GM12878 (cell line): ENCODE results near the gene SPATA46. TPM values are rescaled to one million over a fixed set of nuclear protein-coding genes. Genes with fewer than 3 reads are reported as not detected.

ENCODE experiments used
- ATAC-seq: fragments of 200-7000 bp; cut with Tn5 transposase; 3 replicates; pipeline ENCODE4 v1.9.1; 2020; ENCODE audit warnings: mild to moderate bottlenecking, moderate library complexity
- BruUV-seq: library from RNA; stranded (reverse); fragments of 400-500 nt; replicated peaks from 2 replicates; lab custom pipeline; 2021; lab: Mats Ljungman, UMichigan
- CTCF ChIA-PET: fragments of 300-600 bp; sonication (Branson Sonifier 250); formaldehyde crosslinking; extraction: SDS; loops from one replicate; lab custom pipeline; 2021; ENCODE audit warnings: inconsistent platforms; lab: Yijun Ruan, JAX
- POLR2A ChIA-PET: fragments of 350-600 bp; formaldehyde crosslinking; extraction: SDS; loops from one replicate; lab custom pipeline; 2021; ENCODE audit warnings: inconsistent platforms; lab: Charles Lee
- RAD21 ChIA-PET: fragments of 300-600 bp; sonication (Branson Sonifier 250); formaldehyde crosslinking; loops from one replicate; lab custom pipeline; 2023; ENCODE audit warnings: antibody characterized with exemption; ENCODE audit not compliant: unreplicated experiment; lab: Charles Lee
- SMC1A ChIA-PET: fragments of 300-600 bp; sonication (Branson Sonifier 250); formaldehyde crosslinking; loops from one replicate; lab custom pipeline; 2023; ENCODE audit not compliant: unreplicated experiment, uncharacterized antibody; lab: Charles Lee
- DNase-seq: peaks from one replicate; pipeline ENCODE4 v3.0.0-alpha.2; 2011; ENCODE audit warnings: low read depth, low spot score
- FAIRE-seq: peaks from 3 replicates; lab custom pipeline; 2011; peaks lifted over from hg19 to GRCh38; lab: Jason Lieb, UNC
- H2AFZ ChIP-seq: 2 replicates; pipeline ENCODE4 v1.6.0; 2011; ENCODE audit warnings: low read depth, low read length, control low read depth; ENCODE audit not compliant: control insufficient read depth
- H3K27ac ChIP-seq: 2 replicates; pipeline ENCODE4 v1.5.1; 2011; ENCODE audit warnings: control low read depth; ENCODE audit not compliant: control insufficient read depth, insufficient read depth
- H3K27me3 ChIP-seq, 2 experiments: replicated peaks in 1 of 2; 2 replicates each; pipeline versions ENCODE4 v1.6.0 to v1.6.1; 2011; ENCODE audit warnings: low read length in 1 of 2; ENCODE audit not compliant: control insufficient read depth in 2 of 2, insufficient read depth in 2 of 2
- H3K36me3 ChIP-seq, 2 experiments: 2 replicates each; pipeline ENCODE4 v1.5.1; 2011; ENCODE audit warnings: low read length in 1 of 2; ENCODE audit not compliant: control insufficient read depth in 2 of 2, insufficient read depth in 2 of 2
- H3K4me1 ChIP-seq: 2 replicates; pipeline ENCODE4 v1.6.1; 2011; ENCODE audit warnings: mild to moderate bottlenecking, low read length, moderate library complexity, mixed read lengths; ENCODE audit not compliant: control insufficient read depth, insufficient read depth
- H3K4me2 ChIP-seq: 2 replicates; pipeline ENCODE4 v1.6.0; 2011; ENCODE audit warnings: control low read depth; ENCODE audit not compliant: control insufficient read depth, insufficient read depth
- H3K4me3 ChIP-seq: fragments of 200-600 bp; sonication (generic); 2 replicates; pipeline ENCODE4 v1.5.1; 2016
- H3K79me2 ChIP-seq: 2 replicates; pipeline ENCODE4 v1.6.0; 2011; ENCODE audit warnings: low read length; ENCODE audit not compliant: control insufficient read depth, insufficient read depth
- H3K9ac ChIP-seq: 2 replicates; pipeline ENCODE4 v1.8.0; 2011; ENCODE audit warnings: low read length, control low read depth, mixed read lengths; ENCODE audit not compliant: control insufficient read depth, insufficient read depth
- H3K9me3 ChIP-seq: replicated peaks from 3 replicates; pipeline ENCODE4 v1.5.1; 2011; ENCODE audit warnings: mild to moderate bottlenecking, low read length; ENCODE audit not compliant: control insufficient read depth, insufficient read depth
- H4K20me1 ChIP-seq: 2 replicates; pipeline ENCODE4 v1.6.0; 2011; ENCODE audit not compliant: control insufficient read depth, insufficient read depth
- PBX3 ChIP-seq: IDR thresholded peaks from 2 replicates; pipeline ENCODE4 v1.6.1; 2011; ENCODE audit warnings: mild to moderate bottlenecking, low read depth, low read length, moderate library complexity; ENCODE audit not compliant: insufficient replicate concordance
- POU2F2 ChIP-seq: IDR thresholded peaks from 3 replicates; pipeline ENCODE4 v1.6.1; 2011; ENCODE audit warnings: low read depth, mild to moderate bottlenecking, low read length, borderline replicate concordance
- SRF ChIP-seq, 2 experiments: IDR thresholded peaks; 2 replicates each; pipeline ENCODE4 v1.6.1; 2011; ENCODE audit warnings: low read depth in 2 of 2, low read length in 2 of 2, mild to moderate bottlenecking in 1 of 2, moderate library complexity in 1 of 2
- ZBED1 ChIP-seq: IDR thresholded peaks from 2 replicates; pipeline ENCODE4 v1.6.1; 2016; ENCODE audit warnings: borderline replicate concordance
- WGBS: methylation state at CpG from one replicate; pipeline ENCODE4 v1.1.6; 2016; ENCODE audit warnings: low lambda C conversion rate; ENCODE audit not compliant: insufficient replicate concordance, insufficient coverage; ENCODE audit errors: missing lambda C conversion rate; 5-methylcytosine and 5-hydroxymethylcytosine counted together
- in situ Hi-C: fragments of 300-500 bp; cut with MboI; formaldehyde crosslinking; loops from 9 replicates; pipeline ENCODE4 v1.14.3; 2018; ENCODE audit warnings: mixed read lengths
- intact Hi-C: fragments of 100-400 bp; cut with micrococcal nuclease; formaldehyde crosslinking; loops from one replicate; pipeline ENCODE4 v1.14.2; 2022; ENCODE audit not compliant: unreplicated experiment
- polyA plus RNA-seq, 11 experiments: library from polyadenylated mRNA; depleted of rRNA in 4 of 11; unstranded in 6 of 11; stranded (reverse) in 5 of 11; fragments of >200 nt; fragmentation: Nextera tagmentation in 4 of 11; fragmentation: Illumina TruSeq in 1 of 11; extraction: Ambion mirVana in 4 of 11; extraction: Trizol in 1 of 11; gene quantifications; 1 replicate in 1 of 11; 2 replicates in 10 of 11; pipeline versions ENCODE4 v1.2.1 to v1.2.3, GENCODE V29; 2011 to 2016; ENCODE audit warnings: inconsistent platforms in 2 of 11, missing spikeins in 2 of 11, low read depth in 1 of 11
- total RNA-seq, 4 experiments: library from RNA; depleted of rRNA in 3 of 4; stranded (reverse); fragments of >200 nt in 3 of 4; fragmentation: Illumina TruSeq in 1 of 4; extraction: Trizol in 1 of 4; gene quantifications; 2 replicates each; pipeline versions ENCODE4 v1.2.1 to v1.2.3, GENCODE V29; 2013 to 2021
- TF ChIP-seq, protein P1 (sequence below): IDR thresholded peaks from 2 replicates; pipeline ENCODE4 v1.6.1; 2011; ENCODE audit warnings: low read depth, mild to moderate bottlenecking, low read length, moderate library complexity, borderline replicate concordance; ENCODE audit errors: extremely low read depth

SPATA46 gene
- total and polyA plus RNA-seq, 10 of the 15 experiments (the other 5 are each of a cell fraction or from before 2014, with no cell fraction given) = not detected

DNA sequence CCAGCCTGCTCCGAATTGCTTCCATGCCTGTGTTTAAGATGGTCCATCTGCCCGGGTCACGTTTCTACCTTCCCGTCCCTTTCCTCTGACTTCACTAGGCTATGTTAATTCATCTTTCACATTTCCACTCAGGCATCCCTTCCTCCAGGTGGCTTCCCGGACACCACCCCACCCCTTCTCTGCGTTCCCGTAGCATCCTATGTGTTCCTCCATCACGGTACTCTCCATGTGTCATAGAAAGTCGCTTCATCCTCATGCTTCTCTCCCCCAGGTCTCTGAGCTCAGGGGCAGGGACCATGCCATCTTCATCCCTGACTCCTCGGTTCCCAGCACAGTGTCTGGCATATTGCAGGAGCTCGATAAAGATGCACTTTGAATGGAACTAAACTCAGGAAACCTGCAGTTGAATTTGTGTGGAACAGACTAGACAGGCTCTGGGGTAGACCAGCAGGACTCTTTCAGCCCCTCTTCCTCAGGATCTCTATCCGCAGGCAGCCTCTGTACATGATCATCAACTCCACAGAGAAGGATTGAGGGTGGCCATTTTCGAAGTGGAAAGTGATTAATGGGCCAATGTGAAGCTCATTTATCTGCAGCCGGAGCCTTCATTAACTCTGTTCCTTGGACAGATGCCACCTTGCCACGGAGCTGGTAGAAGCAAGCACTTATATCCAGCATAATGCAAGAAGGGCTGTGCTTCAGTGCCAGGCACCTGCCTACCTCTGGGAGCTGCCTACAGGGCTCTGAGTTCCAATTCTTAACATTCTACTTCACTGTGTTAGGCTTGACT lies 13.9 kb upstream of the SPATA46 start (continued):
- TF ChIP-seq SRF (IDR thresholded peaks at IDR 0.05; ENCODE audit: low read depth in 2 of 2, low read length in 2 of 2) = no peak
- TF ChIP-seq PBX3 = no peak
- TF ChIP-seq, all 136 proteins: peak for 0

GRCh38 chr1:162389971-162390370 lies 13.3 kb upstream of the SPATA46 start:
- H3K4me3 ChIP-seq = no peak overlapping the region
- ChIA-PET CTCF (interaction anchor here (1.0 to 6.9 kb wide), 10 partner anchors 10 to 867 kb away, joined by 3 to 126 read pairs (median 5); partner anchors contain the start of gene C1orf226), RAD21 (interaction anchor here (1.6 to 6.4 kb wide), 4 partner anchors 30 to 353 kb away, joined by 5 to 83 read pairs (median 18); no protein-coding TSS in a partner anchor), SMC1A (interaction anchor here (1.1 to 6.4 kb wide), 6 partner anchors 8 to 334 kb away, joined by 3 to 84 read pairs (median 7); no protein-coding TSS in a partner anchor), POLR2A (interaction anchor here (0.9 kb wide), 1 partner anchor 56 kb away, joined by 3 read pairs; no protein-coding TSS in a partner anchor)
- H3K79me2 ChIP-seq = no peaks in the 10 kb centered on the region
- no peaks in the 10 kb centered on the region for H3K9me3 ChIP-seq
- H4K20me1 ChIP-seq = no peaks in the 10 kb centered on the region
- H3K36me3 ChIP-seq = no peaks in the 10 kb centered on the region
- FAIRE-seq = no peak
- no peaks in the 10 kb centered on the region for H3K27me3 ChIP-seq
- no peak for DNase-seq
- no peak overlapping the region for H3K9ac ChIP-seq
- H3K4me2 ChIP-seq = no peak overlapping the region
- no peak for TF ChIP-seq POU2F2
- TF ChIP-seq, protein P1, sequence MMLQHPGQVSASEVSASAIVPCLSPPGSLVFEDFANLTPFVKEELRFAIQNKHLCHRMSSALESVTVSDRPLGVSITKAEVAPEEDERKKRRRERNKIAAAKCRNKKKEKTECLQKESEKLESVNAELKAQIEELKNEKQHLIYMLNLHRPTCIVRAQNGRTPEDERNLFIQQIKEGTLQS = no peak
- no peak for TF ChIP-seq ZBED1
- TF ChIP-seq, all 136 proteins: peak for 0
- ATAC-seq = no peak; the same call in 2 of the 3 replicates
- BruUV-seq = no TSS peak
- 0 out of 2 replicates have a peak, but pooled peaks cover 4% of the 10 kb centered on the region for H3K4me1 ChIP-seq
- no peak overlapping the region for H3K27ac ChIP-seq
- WGBS = 56% methylated on average over 8 of the region's 9 CpGs
- H2AFZ ChIP-seq = no peak overlapping the region
- in situ Hi-C loops (loop anchor here (5.0 kb wide), 1 partner anchor 333 kb away; no protein-coding TSS in a partner anchor), intact Hi-C loops (loop anchor here (5.0 kb wide), 1 partner anchor 113 kb away; no protein-coding TSS in a partner anchor)
